IMR-90 (cell line): ENCODE results near the gene RRAGA. TPM values are rescaled to one million over a fixed set of nuclear protein-coding genes. Genes with fewer than 3 reads are reported as not detected.

Experiments
- ATAC-seq: fragments of 200-7000 bp; cut with Tn5 transposase; 2 replicates; pipeline ENCODE4 v1.9.1; 2020; ENCODE audit warnings: low read depth, mild to moderate bottlenecking, moderate library complexity
- BruUV-seq: library from RNA; stranded (reverse); fragments of 400-500 nt; replicated peaks from 2 replicates; lab custom pipeline; 2021; lab: Mats Ljungman, UMichigan
- CTCF ChIA-PET: fragments of 300-600 bp; formaldehyde crosslinking; extraction: SDS; loops from one replicate; lab custom pipeline; 2021; ENCODE audit warnings: antibody characterized with exemption; lab: Yijun Ruan, JAX
- POLR2A ChIA-PET: fragments of 300-600 bp; sonication (Branson Sonifier 250); formaldehyde crosslinking; loops from one replicate; lab custom pipeline; 2022; ENCODE audit warnings: antibody characterized with exemption; ENCODE audit not compliant: unreplicated experiment; lab: Charles Lee
- DNase-seq: peaks from one replicate; pipeline ENCODE4 v3.0.0; 2013
- H2AFZ ChIP-seq: replicated peaks from 2 replicates; pipeline ENCODE3; 2013; ENCODE audit warnings: low read length, mild to moderate bottlenecking; ENCODE audit not compliant: poor library complexity
- H2AK5ac ChIP-seq: 2 replicates; pipeline ENCODE4 v1.6.1; 2013; ENCODE audit warnings: low read depth, low read length, inconsistent platforms
- H2AK9ac ChIP-seq: replicated peaks from 2 replicates; pipeline ENCODE3; 2013; ENCODE audit warnings: mild to moderate bottlenecking, low read depth, low read length, moderate library complexity; ENCODE audit not compliant: poor library complexity
- H2BK120ac ChIP-seq: 2 replicates; pipeline ENCODE4 v1.6.1; 2013; ENCODE audit warnings: low read depth, low read length, inconsistent platforms
- H2BK15ac ChIP-seq: 3 replicates; pipeline ENCODE4 v1.6.1; 2013; ENCODE audit warnings: low read depth, low read length, inconsistent platforms
- H2BK20ac ChIP-seq: 2 replicates; pipeline ENCODE4 v1.6.1; 2013; ENCODE audit warnings: low read depth, mild to moderate bottlenecking, inconsistent platforms, low read length, moderate library complexity
- H2BK5ac ChIP-seq: 2 replicates; pipeline ENCODE4 v1.6.1; 2013; ENCODE audit warnings: mild to moderate bottlenecking, low read depth, low read length, inconsistent platforms; ENCODE audit not compliant: poor library complexity, severe bottlenecking
- H3K14ac ChIP-seq: replicated peaks from 2 replicates; pipeline ENCODE4 v1.6.1; 2013; ENCODE audit warnings: low read depth, low read length, inconsistent platforms
- H3K18ac ChIP-seq: 2 replicates; pipeline ENCODE4 v1.6.1; 2013; ENCODE audit warnings: low read depth, low read length, control low read depth
- H3K23ac ChIP-seq: 2 replicates; pipeline ENCODE4 v1.6.1; 2013; ENCODE audit warnings: low read depth, low read length, inconsistent platforms
- H3K27ac ChIP-seq: 2 replicates; pipeline ENCODE4 v1.5.1; 2013; ENCODE audit warnings: mild to moderate bottlenecking, control low read depth, low read length; ENCODE audit not compliant: insufficient read depth
- H3K27me3 ChIP-seq: 2 replicates; pipeline ENCODE4 v1.6.1; 2013; ENCODE audit warnings: low read length; ENCODE audit not compliant: control insufficient read depth, insufficient read depth
- H3K36me3 ChIP-seq: 2 replicates; pipeline ENCODE4 v1.6.1; 2013; ENCODE audit warnings: low read length, mixed read lengths; ENCODE audit not compliant: control insufficient read depth, insufficient read depth
- H3K4ac ChIP-seq: 2 replicates; pipeline ENCODE4 v1.6.1; 2013; ENCODE audit warnings: low read depth, low read length, inconsistent platforms
- H3K4me1 ChIP-seq: 2 replicates; pipeline ENCODE4 v1.6.1; 2013; ENCODE audit warnings: low read length, mixed read lengths; ENCODE audit not compliant: control insufficient read depth, insufficient read depth
- H3K4me2 ChIP-seq: 2 replicates; pipeline ENCODE4 v1.6.1; 2013; ENCODE audit warnings: low read depth, mild to moderate bottlenecking, control low read depth, low read length, moderate library complexity
- H3K4me3 ChIP-seq: 2 replicates; pipeline ENCODE4 v1.5.1; 2013; ENCODE audit warnings: low read depth, mild to moderate bottlenecking, control low read depth, low read length, moderate library complexity; ENCODE audit not compliant: insufficient read depth
- H3K56ac ChIP-seq: 2 replicates; pipeline ENCODE4 v1.6.1; 2013; ENCODE audit warnings: low read length, inconsistent platforms; ENCODE audit not compliant: insufficient read depth; ENCODE audit errors: extremely low read depth
- H3K79me1 ChIP-seq, 2 experiments: 2 replicates each; pipeline ENCODE4 v1.6.1; 2013; ENCODE audit warnings: low read length in 2 of 2, inconsistent platforms in 1 of 2, low read depth in 1 of 2
- H3K9ac ChIP-seq: 2 replicates; pipeline ENCODE4 v1.6.1; 2013; ENCODE audit warnings: low read depth, low read length, control low read depth
- H3K9me1 ChIP-seq: 2 replicates; pipeline ENCODE4 v1.6.1; 2013; ENCODE audit warnings: low read length, inconsistent platforms; ENCODE audit not compliant: insufficient read depth
- H3K9me3 ChIP-seq: 2 replicates; pipeline ENCODE4 v1.6.1; 2013; ENCODE audit warnings: low read length; ENCODE audit not compliant: control insufficient read depth, insufficient read depth
- H4K20me1 ChIP-seq: 2 replicates; pipeline ENCODE4 v1.6.1; 2013; ENCODE audit warnings: low read length, inconsistent platforms; ENCODE audit not compliant: insufficient read depth
- H4K5ac ChIP-seq: 2 replicates; pipeline ENCODE4 v1.6.1; 2013; ENCODE audit warnings: mild to moderate bottlenecking, low read depth, low read length, control low read depth
- H4K8ac ChIP-seq, 2 experiments: 2 replicates each; pipeline ENCODE4 v1.6.1; 2013; ENCODE audit warnings: low read depth in 2 of 2, low read length in 2 of 2, control low read depth in 1 of 2, inconsistent platforms in 1 of 2
- H4K91ac ChIP-seq: 2 replicates; pipeline ENCODE4 v1.6.1; 2013; ENCODE audit warnings: low read depth, low read length, inconsistent platforms; ENCODE audit not compliant: insufficient read depth
- CEBPB ChIP-seq: IDR thresholded peaks from 2 replicates; pipeline ENCODE4 v1.6.1; 2012; ENCODE audit warnings: low read depth, low read length, improper control_type of control experiment
- CHD1 ChIP-seq: IDR thresholded peaks from 2 replicates; pipeline ENCODE4 v1.6.1; 2012; ENCODE audit warnings: low read depth, low read length, improper control_type of control experiment
- MAFK ChIP-seq: IDR thresholded peaks from 2 replicates; pipeline ENCODE4 v1.6.1; 2012; ENCODE audit warnings: low read depth, low read length, improper control_type of control experiment
- RAD21 ChIP-seq: IDR thresholded peaks from 2 replicates; pipeline ENCODE4 v1.6.1; 2012; ENCODE audit warnings: low read length, improper control_type of control experiment
- dilution Hi-C: fragments of 300-500 bp; cut with HindIII; formaldehyde crosslinking; loops from one replicate; pipeline ENCODE4 v1.14.3; 2018; ENCODE audit warnings: low sequenced_read_pairs; ENCODE audit not compliant: unreplicated experiment
- in situ Hi-C: fragments of 300-500 bp; cut with MboI; formaldehyde crosslinking; loops from 3 replicates; pipeline ENCODE4 v1.14.3; 2019; ENCODE audit warnings: low sequenced_read_pairs, inconsistent platforms, mixed read lengths
- intact Hi-C: fragments of 100-400 bp; cut with micrococcal nuclease; formaldehyde crosslinking; loops from 2 replicates; pipeline ENCODE4 v1.10.0; 2022
- polyA plus RNA-seq, 3 experiments: library from polyadenylated mRNA; depleted of rRNA; stranded (reverse); fragments of >200 nt; gene quantifications; 2 replicates each; pipeline ENCODE4 v1.2.3, GENCODE V29; 2012; ENCODE audit warnings: low replicate concordance in 1 of 3
- total RNA-seq: library from RNA; depleted of rRNA; stranded (reverse); fragments of >200 nt; gene quantifications from 2 replicates; pipeline ENCODE4 v1.2.3, GENCODE V29; 2012

RRAGA gene
- total and polyA plus RNA-seq, 2 of the 4 experiments (the other 2 are of a cell fraction): 74.7 to 154 TPM

GRCh38 chr9:19057033-19057432 lies 7.8 kb downstream of the RRAGA start:
- Histone ChIP-seq H3K79me1 (peaks cover 3 to 5% of the 10 kb centered on the region in 2 experiments), H3K9ac (no peak overlapping the region), H3K27ac (no peak overlapping the region), H4K91ac (no peak overlapping the region), H3K4ac (no peak overlapping the region), H4K20me1 (no peaks in the 10 kb centered on the region), H3K36me3 (peaks cover 13% of the 10 kb centered on the region), H3K27me3 (no peaks in the 10 kb centered on the region), H3K56ac (no peak overlapping the region), H3K9me1 (no peaks in the 10 kb centered on the region), H2BK20ac (no peak overlapping the region), H3K23ac (no peak overlapping the region), H2AK5ac (no peak overlapping the region), H3K9me3 (no peaks in the 10 kb centered on the region), H3K4me1 (no peaks in the 10 kb centered on the region), H4K8ac (no peak overlapping the region), H4K5ac (no peak overlapping the region), H2BK5ac (no peak overlapping the region), H3K4me2 (no peak overlapping the region), H2AFZ (no peak overlapping the region), H3K14ac (no peak overlapping the region), H3K18ac (no peak overlapping the region), H2BK15ac (no peak overlapping the region), H3K4me3 (no peak overlapping the region), H2BK120ac (no peak overlapping the region), H2AK9ac (no peak overlapping the region)
- no peak for DNase-seq
- ATAC-seq: no peak
- intact Hi-C loops (no loop called here), dilution Hi-C loops (no loop called here), in situ Hi-C loops (no loop called here)
- BruUV-seq: no TSS peak
- TF ChIP-seq RAD21 (no peak), MAFK (no peak), CHD1 (no peak), CEBPB (no peak)
- CTCF ChIA-PET: no interaction called here
- POLR2A ChIA-PET: no interaction called here
